KMS-11 (cell line): ENCODE data around the gene NABP2.

Source experiments
- H2AFZ ChIP-seq: fragments of 200-600 bp; sonication (generic); 2 replicates; pipeline ENCODE4 v1.6.1; 2016; ENCODE audit warnings: antibody characterized with exemption, mixed run types, low read depth
- H3K27ac ChIP-seq: fragments of 200-600 bp; sonication (generic); 2 replicates; pipeline ENCODE4 v1.6.1; 2016; ENCODE audit warnings: mild to moderate bottlenecking, mixed run types
- H3K27me3 ChIP-seq: fragments of 200-600 bp; sonication (generic); 2 replicates; pipeline ENCODE4 v1.6.1; 2017; ENCODE audit warnings: mild to moderate bottlenecking, low read depth, mixed run types, moderate library complexity; ENCODE audit not compliant: insufficient read depth
- H3K36me3 ChIP-seq: fragments of 200-600 bp; sonication (generic); 2 replicates; pipeline ENCODE4 v1.6.1; 2017; ENCODE audit warnings: mild to moderate bottlenecking, mixed run types; ENCODE audit not compliant: insufficient read depth
- H3K4me1 ChIP-seq: fragments of 200-600 bp; sonication (generic); 2 replicates; pipeline ENCODE4 v1.6.1; 2016; ENCODE audit warnings: mild to moderate bottlenecking, low read depth, mixed run types; ENCODE audit not compliant: poor library complexity, severe bottlenecking
- H3K4me2 ChIP-seq: fragments of 200-600 bp; sonication (generic); 2 replicates; pipeline ENCODE4 v1.7.0; 2016; ENCODE audit warnings: mild to moderate bottlenecking, mixed run types
- H3K4me3 ChIP-seq: fragments of 200-600 bp; sonication (generic); IDR thresholded peaks from 2 replicates; pipeline ENCODE4 v1.6.1; 2017; ENCODE audit warnings: low read depth, low read length, mixed read lengths; ENCODE audit not compliant: insufficient read depth
- H3K79me2 ChIP-seq: fragments of 200-600 bp; sonication (generic); 2 replicates; pipeline ENCODE4 v1.6.1; 2016; ENCODE audit warnings: low read depth, mixed run types; ENCODE audit not compliant: insufficient read depth
- H3K9ac ChIP-seq: fragments of 200-600 bp; sonication (generic); 2 replicates; pipeline ENCODE4 v1.6.1; 2016; ENCODE audit warnings: mild to moderate bottlenecking, mixed run types
- H4K20me1 ChIP-seq: fragments of 200-600 bp; sonication (generic); 2 replicates; pipeline ENCODE4 v1.6.1; 2016; ENCODE audit warnings: mild to moderate bottlenecking, mixed run types; ENCODE audit not compliant: insufficient read depth
- TF ChIP-seq, protein P1 (sequence below): fragments of 200-600 bp; sonication (generic); conservative IDR thresholded peaks from 2 replicates; pipeline ENCODE4 v1.6.1; 2017; ENCODE audit warnings: low read depth, mild to moderate bottlenecking, antibody characterized with exemption, low read length, moderate library complexity, mixed read lengths

Gene NABP2

DNA sequence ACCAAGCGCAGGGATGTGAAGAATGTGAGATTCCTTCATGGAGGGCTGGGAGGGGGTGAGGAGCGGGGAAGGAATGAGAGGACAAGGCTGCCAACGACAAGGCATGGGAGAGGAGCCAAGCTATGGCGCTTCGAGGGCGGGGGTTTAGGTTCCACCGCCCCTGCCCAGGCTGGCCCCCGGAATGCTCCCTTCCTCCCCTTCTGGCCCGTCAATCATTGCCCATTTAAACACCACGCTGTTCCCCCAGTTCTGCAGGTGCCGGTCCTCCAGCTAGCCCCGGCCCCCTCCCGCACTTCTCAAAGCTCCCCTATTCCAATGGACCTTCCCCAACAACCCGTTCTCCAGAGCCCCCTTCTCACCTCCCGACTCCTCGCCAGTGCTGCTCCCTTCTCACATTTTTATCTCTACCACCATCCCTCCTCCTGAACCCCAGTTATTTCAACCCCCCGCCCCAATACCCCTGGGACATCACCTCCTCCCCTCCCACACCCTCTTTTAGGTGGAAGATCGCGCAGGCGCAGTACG, 2.8 kb upstream of the NABP2 start:
- H3K36me3 ChIP-seq = no peaks in the 10 kb centered on the region
- H3K4me3 ChIP-seq = peak overlapping the region; percentile 88
- peaks cover 30% of the 10 kb centered on the region for H3K4me1 ChIP-seq
- H3K4me2 ChIP-seq = peak overlapping the region; percentile 80
- H3K9ac ChIP-seq = peak overlapping the region; percentile 75
- TF ChIP-seq, protein P1, sequence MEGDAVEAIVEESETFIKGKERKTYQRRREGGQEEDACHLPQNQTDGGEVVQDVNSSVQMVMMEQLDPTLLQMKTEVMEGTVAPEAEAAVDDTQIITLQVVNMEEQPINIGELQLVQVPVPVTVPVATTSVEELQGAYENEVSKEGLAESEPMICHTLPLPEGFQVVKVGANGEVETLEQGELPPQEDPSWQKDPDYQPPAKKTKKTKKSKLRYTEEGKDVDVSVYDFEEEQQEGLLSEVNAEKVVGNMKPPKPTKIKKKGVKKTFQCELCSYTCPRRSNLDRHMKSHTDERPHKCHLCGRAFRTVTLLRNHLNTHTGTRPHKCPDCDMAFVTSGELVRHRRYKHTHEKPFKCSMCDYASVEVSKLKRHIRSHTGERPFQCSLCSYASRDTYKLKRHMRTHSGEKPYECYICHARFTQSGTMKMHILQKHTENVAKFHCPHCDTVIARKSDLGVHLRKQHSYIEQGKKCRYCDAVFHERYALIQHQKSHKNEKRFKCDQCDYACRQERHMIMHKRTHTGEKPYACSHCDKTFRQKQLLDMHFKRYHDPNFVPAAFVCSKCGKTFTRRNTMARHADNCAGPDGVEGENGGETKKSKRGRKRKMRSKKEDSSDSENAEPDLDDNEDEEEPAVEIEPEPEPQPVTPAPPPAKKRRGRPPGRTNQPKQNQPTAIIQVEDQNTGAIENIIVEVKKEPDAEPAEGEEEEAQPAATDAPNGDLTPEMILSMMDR = no peak
- no peaks in the 10 kb centered on the region for H3K27me3 ChIP-seq
- H2AFZ ChIP-seq = peak overlapping the region; percentile 95
- peak overlapping the region; percentile 34 for H3K27ac ChIP-seq
- H3K79me2 ChIP-seq = peaks cover 9% of the 10 kb centered on the region; the same call in 1 of the 2 replicates
- H4K20me1 ChIP-seq = no peaks in the 10 kb centered on the region

DNA sequence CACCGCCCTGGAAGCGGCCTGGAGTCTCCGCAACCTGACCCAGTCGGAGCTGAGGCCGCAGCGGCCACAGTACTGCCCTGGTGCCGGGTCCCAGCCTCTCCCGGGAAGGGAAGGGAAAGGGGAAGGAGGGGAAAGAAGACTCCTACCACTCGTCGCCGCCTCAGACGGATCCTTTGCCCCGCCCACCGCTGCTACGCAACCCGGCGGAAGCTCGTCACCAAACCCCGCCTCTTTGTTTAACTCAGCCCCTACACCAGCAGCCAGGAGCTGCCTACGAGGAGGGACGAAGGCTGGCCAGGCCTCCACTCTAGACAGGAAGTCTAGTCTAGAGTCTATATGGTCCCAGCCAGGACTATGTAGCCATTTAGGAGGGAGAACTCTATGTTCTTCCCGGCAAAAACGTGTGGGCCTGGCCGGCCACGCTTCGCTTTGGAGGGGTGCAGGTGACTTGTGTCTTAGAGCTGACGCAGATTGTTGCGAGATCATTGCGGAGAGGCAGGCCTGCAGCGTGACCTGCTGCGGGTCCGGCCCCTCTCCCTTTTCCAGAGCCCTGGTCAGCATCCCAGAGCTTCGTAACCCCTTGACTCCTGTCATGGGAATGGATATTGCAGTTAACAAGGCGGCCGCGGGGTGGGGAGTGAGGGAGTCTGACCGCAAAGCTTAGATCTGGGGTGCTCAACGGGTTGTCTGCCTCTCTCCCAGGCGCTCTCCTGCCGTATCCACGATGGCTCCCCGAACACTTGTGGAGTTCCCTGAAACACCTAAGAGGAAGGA, 2.2 kb upstream of the NABP2 start, which contains the start of gene RNF41:
TSS of gene RNF41 (minus strand) at position 166 of the 774 bp plus-strand sequence. CDS start 7,875 bp downstream, outside the sequence.
- Histone ChIP-seq H3K79me2 (peaks cover 9% of the 10 kb centered on the region; the same call in 1 of the 2 replicates), H3K4me1 (peaks cover 30% of the 10 kb centered on the region), H3K36me3 (no peaks in the 10 kb centered on the region), H3K9ac (peak within 1 kb of the TSS; percentile 75), H3K27me3 (no peaks in the 10 kb centered on the region), H3K4me3 (peak within 1 kb of the TSS; percentile 88), H4K20me1 (no peaks in the 10 kb centered on the region), H2AFZ (peak within 1 kb of the TSS; percentile 95), H3K27ac (peak within 1 kb of the TSS; percentile 34), H3K4me2 (peak within 1 kb of the TSS; percentile 80)
- TF ChIP-seq, protein P1 = no peak

DNA sequence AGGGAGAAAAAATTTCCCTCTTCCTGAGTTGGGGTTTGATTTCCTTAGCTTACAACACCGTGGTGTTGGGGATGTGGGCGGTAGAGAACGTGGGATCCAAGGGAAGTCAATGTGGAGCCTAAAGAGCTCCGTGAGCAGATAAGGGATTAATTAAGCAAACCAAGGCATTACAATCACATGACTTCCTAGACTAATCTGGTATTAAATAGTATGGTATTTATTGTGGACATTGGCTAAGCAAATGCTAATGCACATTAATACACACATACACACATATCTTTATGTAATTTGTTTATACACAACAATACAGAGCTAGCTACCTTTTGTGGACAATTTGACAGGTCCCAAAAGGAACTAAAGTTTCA, 1.6 kb upstream of the NABP2 start:
- Histone ChIP-seq H3K79me2 (peaks cover 9% of the 10 kb centered on the region; the same call in 1 of the 2 replicates), H3K4me3 (no peak overlapping the region), H3K9ac (no peak overlapping the region; the same call in 1 of the 2 replicates), H3K4me2 (peak overlapping the region; percentile 80), H2AFZ (peak overlapping the region; percentile 95; the same call in 1 of the 2 replicates), H3K27ac (peak overlapping the region; percentile 34), H3K4me1 (peaks cover 30% of the 10 kb centered on the region), H4K20me1 (no peaks in the 10 kb centered on the region), H3K36me3 (no peaks in the 10 kb centered on the region), H3K27me3 (no peaks in the 10 kb centered on the region)
- TF ChIP-seq, protein P1 = no peak

DNA sequence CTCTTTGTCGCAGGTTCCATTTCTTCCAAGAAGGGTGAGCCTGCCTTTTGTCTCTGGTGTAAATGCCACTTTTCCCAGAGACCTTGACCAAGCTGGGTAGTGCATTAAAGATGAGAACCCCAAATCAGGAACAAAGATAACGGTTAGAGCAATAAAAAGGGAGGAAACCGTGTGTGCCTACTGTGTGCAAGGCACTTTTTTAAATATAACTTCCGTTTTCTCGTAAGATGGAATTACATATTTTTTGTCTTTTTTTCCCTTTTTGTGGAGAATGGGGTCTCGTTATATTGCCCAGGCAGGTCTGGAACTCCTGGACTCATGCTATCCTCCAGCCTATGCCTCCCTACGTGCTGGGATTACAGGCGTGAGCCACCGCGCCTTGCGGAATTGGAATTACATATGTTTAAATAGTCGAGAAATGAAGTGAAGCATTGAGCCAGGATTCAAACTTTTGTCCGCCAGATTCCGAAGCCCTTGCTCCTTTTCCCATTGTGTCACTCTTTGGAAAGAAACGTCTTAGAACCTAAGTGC, 506 bp upstream of the NABP2 start:
- H3K36me3 ChIP-seq = no peaks in the 10 kb centered on the region
- peak overlapping the region; percentile 47; the same call in 1 of the 2 replicates for H3K9ac ChIP-seq
- TF ChIP-seq, protein P1 = no peak
- peak overlapping the region; percentile 91 for H3K4me3 ChIP-seq
- H4K20me1 ChIP-seq = no peaks in the 10 kb centered on the region
- no peaks in the 10 kb centered on the region for H3K27me3 ChIP-seq
- H3K4me1 ChIP-seq = peaks cover 30% of the 10 kb centered on the region
- H3K27ac ChIP-seq = peak overlapping the region; percentile 5; the same call in 1 of the 2 replicates
- H3K79me2 ChIP-seq = peaks cover 9% of the 10 kb centered on the region; the same call in 1 of the 2 replicates
- peak overlapping the region; percentile 93 for H2AFZ ChIP-seq
- peak overlapping the region; percentile 75 for H3K4me2 ChIP-seq
